Skin of body (tissue), 2 donors: Measurements from ENCODE around the gene HRC. TPM values are rescaled to one million over a fixed set of nuclear protein-coding genes. Genes with fewer than 3 reads are reported as not detected.

Experiments
- DNase-seq: peaks from one replicate; lab custom pipeline; 2025; lab: John Stamatoyannopoulos, UW
- total RNA-seq: library from RNA; depleted of rRNA; stranded (reverse); fragments of >200 nt; gene quantifications from one replicate; pipeline ENCODE4 v1.2.3, GENCODE V29; 2014

HRC gene
- total RNA-seq, 1 donor from 2014 or later: 13.6 TPM

GRCh38 chr19:49114630-49115363, 40.4 kb downstream of the HRC start:
- DNase-seq: peak; percentile 55

- DNase-seq: peak; percentile 39
Observed at GRCh38 chr19:49113762-49114629, 41.2 kb downstream of the HRC start, which contains the start of gene LIN7B. TSS of gene LIN7B (plus strand) at chr19:49114370. CDS start at chr19:49114405, 35 bp downstream.

DNA sequence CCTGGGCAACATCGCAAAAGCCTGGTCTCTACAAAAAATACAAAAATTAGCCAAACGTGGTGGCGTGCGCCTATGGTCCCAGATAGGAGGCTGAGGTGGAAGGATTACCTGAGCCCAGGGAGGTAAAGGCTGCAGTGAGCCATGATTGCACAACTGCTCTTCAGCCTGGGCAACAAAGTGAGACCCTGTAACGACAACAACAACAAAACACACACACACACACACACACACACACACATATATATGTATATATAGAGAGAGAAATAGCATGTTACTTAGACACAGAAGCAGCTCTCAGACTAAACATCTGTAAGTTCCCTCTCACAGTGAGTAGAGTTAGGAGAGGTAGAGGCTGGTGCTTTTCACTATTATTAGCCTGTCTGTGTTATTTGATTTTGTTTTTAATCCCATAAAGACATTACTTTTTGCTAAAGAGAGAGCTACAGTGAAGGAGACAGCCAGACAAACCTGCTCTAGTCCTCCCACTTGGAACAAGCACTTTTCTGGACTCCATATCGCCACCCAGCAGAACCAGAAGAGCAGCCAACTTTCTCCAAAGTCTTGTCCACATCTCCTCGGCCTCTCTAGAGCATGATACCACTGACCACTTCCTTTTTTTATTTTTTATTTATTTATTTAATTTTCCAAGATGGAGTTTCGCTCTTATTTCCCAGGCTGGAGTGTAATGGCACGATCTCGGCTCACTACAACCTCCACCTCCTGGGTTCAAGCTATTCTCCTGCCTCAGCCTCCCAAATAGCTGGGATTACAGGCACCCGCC, 43.8 kb downstream of the HRC start:
- DNase-seq: no peak

DNA sequence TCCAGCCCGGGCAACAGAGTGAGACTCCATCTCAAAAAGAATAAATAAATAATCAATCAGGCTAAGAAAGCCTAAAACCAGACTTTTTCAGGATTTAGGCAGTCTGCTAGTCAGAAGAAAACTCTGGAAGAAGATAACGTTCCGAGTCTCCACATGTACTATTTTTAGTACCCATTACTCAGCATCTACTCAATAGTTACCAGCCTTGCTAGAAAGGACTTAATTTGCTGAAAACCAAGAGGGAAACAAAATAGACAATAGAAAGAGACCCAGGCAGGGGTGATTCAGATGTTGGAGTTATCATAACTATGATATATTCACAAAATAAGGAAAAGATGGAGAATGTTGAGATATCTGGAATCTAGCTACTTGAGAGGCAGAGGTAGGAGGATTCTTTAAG, 44.6 kb downstream of the HRC start:
- no peak for DNase-seq

DNA sequence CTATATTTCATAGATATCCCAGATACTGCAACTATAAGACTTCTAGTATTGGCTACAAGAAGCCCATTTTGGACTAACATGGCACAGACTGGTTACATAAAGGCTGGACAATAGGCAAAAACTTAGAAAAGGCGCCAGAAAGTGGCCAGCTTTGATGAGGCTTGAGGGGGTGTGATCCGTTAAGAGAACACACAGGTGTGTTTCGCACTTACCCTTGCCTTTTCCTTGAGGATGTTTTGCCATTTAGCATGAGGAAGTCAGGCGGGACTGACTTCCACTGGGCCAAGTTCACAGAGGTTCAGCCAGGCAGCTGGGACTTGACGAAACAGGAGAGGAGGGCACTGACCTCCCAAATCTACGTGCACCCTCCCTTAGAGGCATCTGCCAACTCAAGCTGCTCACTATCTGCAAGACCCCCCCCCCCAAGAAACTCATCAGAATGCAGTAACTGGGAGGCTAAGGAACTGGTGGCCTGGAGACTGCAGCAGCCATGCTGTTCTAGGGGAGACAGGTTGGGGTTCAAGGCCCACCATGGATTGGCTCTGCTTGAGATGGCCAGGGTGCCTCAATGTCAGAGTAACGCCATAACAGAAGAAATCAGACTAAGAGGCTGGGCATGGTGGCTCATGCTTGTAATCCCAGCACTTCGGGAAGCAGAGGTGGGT, 45.5 kb downstream of the HRC start:
- no peak for DNase-seq

GRCh38 chr19:49109051-49109450, 46.1 kb downstream of the HRC start:
- no peak for DNase-seq

GRCh38 chr19:49107625-49108459, 47.4 kb downstream of the HRC start:
- no peak for DNase-seq

GRCh38 chr19:49106648-49107135, 48.5 kb downstream of the HRC start:
- no peak for DNase-seq

- peak; percentile 28 for DNase-seq
Observed at GRCh38 chr19:49104229-49104864, 50.8 kb downstream of the HRC start.

GRCh38 chr19:49103331-49104085, 51.7 kb downstream of the HRC start:
- no peak for DNase-seq

- DNase-seq: no peak
Observed at GRCh38 chr19:49102303-49102702, 52.9 kb downstream of the HRC start.

Other genes starting within 250 kb of the HRC start
- not detected for gene DHDH, start 221.7 kb downstream of the HRC start, total RNA-seq
- gene BAX, start 200.5 kb downstream of the HRC start, total RNA-seq: 22.9 TPM
- 828 TPM for gene FTL, start 190.1 kb downstream of the HRC start, total RNA-seq
- gene GYS1, start 162.1 kb downstream of the HRC start, total RNA-seq: 42.4 TPM
- 58.9 TPM for gene RUVBL2, start 161.5 kb downstream of the HRC start, total RNA-seq
- gene LHB, start 138.3 kb downstream of the HRC start, total RNA-seq: not detected
- not detected for gene CGB3, start 131.1 kb downstream of the HRC start, total RNA-seq
- not detected for gene CGB2, start 123.5 kb downstream of the HRC start, total RNA-seq
- gene CGB1, start 118.5 kb downstream of the HRC start, total RNA-seq: not detected
- gene CGB5, start 111.5 kb downstream of the HRC start, total RNA-seq: not detected
- gene CGB8, start 106.3 kb downstream of the HRC start, total RNA-seq: not detected
- 0.49 TPM for gene CGB7, start 97.6 kb downstream of the HRC start, total RNA-seq
- gene NTF4, start 90.6 kb downstream of the HRC start, total RNA-seq: 1.9 TPM
- 0.79 TPM for gene KCNA7, start 82.7 kb downstream of the HRC start, total RNA-seq
- gene SNRNP70, start 69.9 kb downstream of the HRC start, total RNA-seq: 121 TPM
- gene LIN7B, start 41.0 kb downstream of the HRC start, total RNA-seq: 8.6 TPM
- gene C19orf73, start 36.3 kb downstream of the HRC start, total RNA-seq: 0.30 TPM
- gene PPFIA3, start 35.9 kb downstream of the HRC start, total RNA-seq: 12.3 TPM
- 24.0 TPM for gene TRPM4, start 2.4 kb upstream of the HRC start, total RNA-seq
- gene SLC6A16, start 169.8 kb upstream of the HRC start, total RNA-seq: 0.20 TPM
- 8.2 TPM for gene CD37, start 180.0 kb upstream of the HRC start, total RNA-seq
- gene TEAD2, start 207.0 kb upstream of the HRC start, total RNA-seq: 21.4 TPM
- gene DKKL1, start 208.5 kb upstream of the HRC start, total RNA-seq: not detected
- not detected for gene KASH5, start 232.9 kb upstream of the HRC start, total RNA-seq